IPS-15b (cell line): ENCODE data around the gene ANKS3.

Experiments
- H3K27me3 ChIP-seq: one replicate; pipeline ENCODE4 v1.6.1; 2013; ENCODE audit warnings: low read length; ENCODE audit not compliant: control insufficient read depth, insufficient read depth
- H3K36me3 ChIP-seq: one replicate; pipeline ENCODE4 v1.6.1; 2013; ENCODE audit warnings: low read length; ENCODE audit not compliant: control insufficient read depth, insufficient read depth
- H3K4me1 ChIP-seq: one replicate; pipeline ENCODE4 v1.6.1; 2013; ENCODE audit warnings: mild to moderate bottlenecking, low read length; ENCODE audit not compliant: control insufficient read depth, insufficient read depth
- H3K4me3 ChIP-seq: one replicate; pipeline ENCODE4 v1.5.1; 2013; ENCODE audit warnings: low read depth, low read length
- H3K9ac ChIP-seq: one replicate; pipeline ENCODE4 v1.6.1; 2013; ENCODE audit warnings: low read depth, mild to moderate bottlenecking, low read length
- H3K9me3 ChIP-seq: one replicate; pipeline ENCODE4 v1.6.1; 2013; ENCODE audit warnings: mild to moderate bottlenecking, low read length; ENCODE audit not compliant: control insufficient read depth, insufficient read depth

ANKS3 gene

DNA sequence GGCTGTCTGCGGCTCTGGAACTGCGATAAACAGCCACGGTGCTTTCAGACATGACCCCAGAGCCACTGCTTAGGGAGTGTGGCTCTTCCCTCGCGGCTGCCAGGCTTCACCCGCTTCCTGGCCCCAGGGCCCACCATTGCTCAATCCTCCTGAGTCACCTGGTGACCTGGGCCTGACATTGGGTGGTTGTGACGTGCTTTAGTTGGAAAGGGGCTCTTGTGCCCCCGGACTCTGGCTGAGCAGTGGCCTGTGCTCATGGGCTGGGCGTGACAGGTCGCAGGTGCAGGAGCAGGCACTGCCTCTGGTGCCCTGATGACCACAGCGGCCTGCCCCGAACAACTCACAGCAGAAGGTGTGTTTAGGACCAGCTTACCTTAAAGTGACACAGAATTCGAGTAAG, 49.3 kb downstream of the ANKS3 start:
- Histone ChIP-seq H3K4me1 (no peaks in the 10 kb centered on the region), H3K9ac (no peak overlapping the region), H3K4me3 (no peak overlapping the region), H3K27me3 (no peaks in the 10 kb centered on the region), H3K9me3 (no peaks in the 10 kb centered on the region), H3K36me3 (peaks cover 57% of the 10 kb centered on the region)

DNA sequence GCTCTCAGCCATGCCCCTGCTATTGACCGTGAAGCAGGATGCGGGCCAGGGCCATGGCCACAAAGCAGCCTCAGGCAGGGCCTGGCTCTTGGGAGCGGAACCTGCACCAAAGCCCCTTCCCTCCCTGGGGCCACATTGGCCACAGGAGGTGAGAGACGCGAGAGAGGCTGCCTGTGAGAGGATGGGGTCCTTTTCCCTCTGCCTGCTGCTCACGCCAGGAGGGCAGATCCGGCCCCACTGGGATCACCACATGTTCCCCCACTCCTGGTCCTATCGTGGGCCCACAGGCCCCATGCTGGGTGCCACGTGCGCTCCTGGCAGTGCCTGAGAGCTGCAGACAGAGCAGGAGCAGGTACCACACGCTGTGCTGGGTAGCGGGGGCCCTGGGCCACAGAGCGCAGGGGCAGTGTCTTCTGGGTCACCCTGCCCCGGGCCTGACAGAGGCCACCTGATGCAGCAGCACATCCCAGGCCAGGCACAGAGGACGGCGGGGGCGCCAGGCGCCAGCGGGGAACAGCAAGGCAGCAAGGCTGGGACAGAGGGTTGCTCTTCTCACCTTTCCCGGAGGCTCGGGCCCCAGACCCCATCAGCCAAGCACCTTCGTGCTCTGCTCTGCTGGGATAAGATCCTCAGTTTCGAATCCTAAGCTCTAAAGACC, 49.9 kb downstream of the ANKS3 start:
- peaks cover 59% of the 10 kb centered on the region for H3K36me3 ChIP-seq
- H3K27me3 ChIP-seq: no peaks in the 10 kb centered on the region
- H3K9me3 ChIP-seq: no peaks in the 10 kb centered on the region
- no peaks in the 10 kb centered on the region for H3K4me1 ChIP-seq
- no peak overlapping the region for H3K9ac ChIP-seq
- H3K4me3 ChIP-seq: no peak overlapping the region

DNA sequence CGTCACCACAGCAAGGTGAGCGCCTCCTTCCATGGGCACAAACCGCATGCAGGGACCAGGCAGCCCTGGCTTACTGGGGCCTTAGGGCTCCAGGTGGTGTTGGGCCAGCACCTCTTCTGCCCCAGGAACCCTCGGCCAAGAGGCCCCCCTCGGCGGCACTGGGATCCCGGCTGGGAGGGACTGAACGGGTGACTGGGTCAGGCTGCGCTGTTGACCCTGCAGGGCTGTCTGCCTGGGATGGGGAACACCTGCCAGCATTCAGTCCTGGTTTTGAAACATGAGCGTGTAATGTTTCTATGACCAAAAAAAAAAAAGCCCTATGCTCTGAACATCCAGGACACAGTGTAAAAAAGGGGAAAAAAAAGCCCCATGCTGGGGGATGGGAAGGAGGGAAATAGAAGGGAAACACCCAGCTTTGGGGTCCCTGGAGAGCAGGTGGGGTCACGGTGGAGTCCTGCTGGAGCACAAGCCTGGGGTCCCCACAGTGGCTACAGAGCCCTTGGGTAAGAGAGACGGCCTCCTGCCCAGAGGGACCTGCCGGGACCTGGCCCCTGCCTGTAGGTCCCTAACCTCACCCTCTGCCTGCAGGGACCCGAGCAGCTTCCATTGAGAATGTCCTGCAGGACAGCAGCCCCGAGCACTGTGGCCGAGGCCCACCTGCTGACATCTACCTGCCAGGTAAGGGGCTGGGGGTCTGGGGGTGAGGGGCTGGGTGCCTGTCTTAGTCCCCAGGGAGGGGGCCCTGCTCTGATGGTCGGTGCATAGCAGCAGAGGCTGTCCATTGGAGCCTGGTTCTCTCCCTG, 50.6 kb downstream of the ANKS3 start:
- Histone ChIP-seq H3K4me3 (no peak overlapping the region), H3K36me3 (peaks cover 57% of the 10 kb centered on the region), H3K9me3 (no peaks in the 10 kb centered on the region), H3K4me1 (no peaks in the 10 kb centered on the region), H3K27me3 (no peaks in the 10 kb centered on the region), H3K9ac (no peak overlapping the region)

DNA sequence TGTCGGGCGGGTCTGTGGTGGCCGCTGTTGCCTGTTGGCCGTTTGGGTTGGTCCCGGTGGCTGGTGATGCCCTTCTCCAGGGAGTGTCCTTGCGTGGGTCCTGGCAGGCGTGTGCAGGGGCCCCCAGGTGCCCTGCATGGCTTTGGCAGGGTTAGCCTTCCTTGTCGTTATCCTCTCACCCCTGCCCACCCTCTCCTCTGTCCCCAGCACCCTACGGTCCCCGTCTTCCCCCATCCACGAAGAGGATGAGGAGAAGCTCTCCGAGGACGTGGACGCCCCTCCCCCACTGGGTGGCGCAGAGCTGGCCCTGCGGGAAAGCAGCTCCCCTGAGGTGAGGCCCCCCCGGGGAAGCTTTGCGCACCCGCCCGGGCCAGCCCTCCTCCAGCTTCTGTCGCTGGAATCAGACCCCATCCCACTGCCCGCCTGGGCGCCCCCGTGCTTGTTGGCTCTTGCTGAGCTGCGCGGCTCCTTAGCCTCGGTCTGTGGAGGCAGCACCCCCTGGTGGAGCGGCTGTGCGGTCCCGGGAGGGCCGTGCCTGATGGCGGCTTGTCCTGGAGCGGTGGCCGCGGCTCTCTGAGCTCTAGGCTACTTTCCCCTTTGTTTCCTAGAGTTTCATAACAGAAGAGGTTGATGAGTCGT, 51.3 kb downstream of the ANKS3 start:
- Histone ChIP-seq H3K4me1 (no peaks in the 10 kb centered on the region), H3K9ac (no peak overlapping the region), H3K27me3 (no peaks in the 10 kb centered on the region), H3K9me3 (no peaks in the 10 kb centered on the region), H3K4me3 (no peak overlapping the region), H3K36me3 (peaks cover 55% of the 10 kb centered on the region)

DNA sequence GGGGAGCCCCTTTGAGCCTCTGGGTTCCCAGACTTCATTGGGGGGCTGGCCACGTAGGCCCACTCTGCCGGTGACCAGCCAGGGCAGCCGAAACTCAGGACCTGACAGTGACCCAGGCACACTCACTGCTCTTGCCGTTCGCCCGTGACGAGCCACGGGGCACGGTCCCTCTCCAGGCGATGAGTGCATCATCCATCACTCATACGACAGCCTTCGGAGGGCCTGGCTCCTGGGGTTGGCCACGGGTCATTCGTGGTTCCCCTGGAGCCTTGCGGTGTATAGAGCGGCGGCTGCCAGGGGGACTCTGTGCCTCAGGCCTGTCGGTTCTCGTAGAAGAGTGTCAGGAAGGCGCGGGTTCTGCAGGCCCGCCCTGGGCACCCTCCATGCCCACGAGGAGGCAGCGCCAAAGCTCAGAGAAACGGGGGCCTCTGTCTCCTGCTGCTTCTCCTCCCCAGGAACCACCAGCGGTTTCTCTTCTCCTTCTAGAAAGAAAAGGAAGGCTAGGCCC, 51.9 kb downstream of the ANKS3 start:
- H3K4me1 ChIP-seq: no peaks in the 10 kb centered on the region
- H3K27me3 ChIP-seq: no peaks in the 10 kb centered on the region
- H3K36me3 ChIP-seq: peaks cover 55% of the 10 kb centered on the region
- H3K9me3 ChIP-seq: no peaks in the 10 kb centered on the region
- no peak overlapping the region for H3K9ac ChIP-seq
- no peak overlapping the region for H3K4me3 ChIP-seq

DNA sequence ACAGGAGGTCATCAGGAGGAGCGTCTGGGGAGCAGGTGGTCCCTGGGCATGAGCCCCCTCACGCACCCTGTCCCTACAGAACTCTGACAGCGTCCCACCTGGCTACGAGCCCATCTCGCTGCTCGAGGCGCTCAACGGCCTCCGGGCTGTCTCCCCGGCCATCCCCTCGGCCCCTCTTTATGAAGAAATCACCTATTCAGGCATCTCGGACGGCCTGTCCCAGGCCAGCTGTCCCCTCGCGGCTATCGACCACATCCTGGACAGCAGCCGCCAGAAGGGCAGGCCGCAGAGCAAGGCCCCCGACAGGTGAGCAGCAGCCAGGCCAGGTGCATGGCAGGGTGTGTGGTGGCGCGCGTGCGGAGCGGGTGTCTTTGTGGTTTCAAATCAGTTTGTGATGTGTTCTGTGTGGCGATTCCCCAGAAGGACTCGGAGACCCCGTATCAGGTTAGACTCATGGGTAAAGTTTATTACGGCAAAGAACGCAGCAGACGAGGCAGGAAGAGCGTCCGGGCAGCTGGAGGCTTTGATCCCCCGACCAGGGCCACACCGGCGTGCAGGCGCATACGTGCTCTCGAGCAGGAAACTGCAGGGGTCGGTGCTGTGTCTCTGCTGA, 52.5 kb downstream of the ANKS3 start:
- peaks cover 55% of the 10 kb centered on the region for H3K36me3 ChIP-seq
- no peak overlapping the region for H3K4me3 ChIP-seq
- no peaks in the 10 kb centered on the region for H3K27me3 ChIP-seq
- no peak overlapping the region for H3K9ac ChIP-seq
- no peaks in the 10 kb centered on the region for H3K4me1 ChIP-seq
- H3K9me3 ChIP-seq: no peaks in the 10 kb centered on the region

DNA sequence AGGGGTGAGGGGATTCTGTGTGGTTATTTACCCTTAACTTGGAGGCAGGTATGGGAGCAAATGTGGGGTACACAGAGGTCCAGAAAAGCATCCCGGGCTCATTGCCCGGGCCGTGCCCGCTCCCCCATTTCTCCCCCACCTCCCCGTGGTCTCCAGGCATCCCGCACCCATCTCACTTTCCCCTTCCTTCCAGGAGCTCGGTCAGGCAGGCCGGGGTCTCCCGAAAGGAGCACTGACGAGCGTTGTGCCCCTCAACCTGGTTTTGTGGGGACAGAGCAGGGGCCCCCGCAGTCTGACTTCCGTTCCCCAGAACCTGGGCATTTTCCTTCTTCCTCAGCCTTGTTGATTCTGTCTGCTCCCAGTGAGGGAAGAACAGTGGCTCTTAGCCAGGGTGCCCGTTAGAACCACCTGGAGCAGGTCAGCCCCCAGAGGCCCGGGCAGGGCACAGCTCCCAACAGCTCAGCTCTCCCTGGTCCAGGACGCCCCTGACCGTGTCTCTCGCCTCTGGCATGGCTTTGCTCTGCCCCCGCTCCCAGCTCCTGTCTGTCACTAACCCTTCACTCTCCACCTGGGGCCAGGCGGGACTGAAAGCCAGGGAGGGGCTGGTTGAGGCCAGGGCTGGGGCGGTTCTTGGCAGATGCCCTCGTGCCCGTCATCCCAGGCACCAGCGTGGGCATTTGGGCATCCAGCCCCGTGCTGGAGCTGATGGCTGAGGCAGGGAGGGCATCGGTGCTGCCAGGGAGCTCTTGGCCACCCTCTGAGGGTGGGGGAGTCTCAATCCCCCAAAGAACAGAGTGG, 53.2 kb downstream of the ANKS3 start:
- Histone ChIP-seq H3K9me3 (no peaks in the 10 kb centered on the region), H3K27me3 (no peaks in the 10 kb centered on the region), H3K4me3 (no peak overlapping the region), H3K4me1 (no peaks in the 10 kb centered on the region), H3K36me3 (peaks cover 53% of the 10 kb centered on the region), H3K9ac (no peak overlapping the region)

DNA sequence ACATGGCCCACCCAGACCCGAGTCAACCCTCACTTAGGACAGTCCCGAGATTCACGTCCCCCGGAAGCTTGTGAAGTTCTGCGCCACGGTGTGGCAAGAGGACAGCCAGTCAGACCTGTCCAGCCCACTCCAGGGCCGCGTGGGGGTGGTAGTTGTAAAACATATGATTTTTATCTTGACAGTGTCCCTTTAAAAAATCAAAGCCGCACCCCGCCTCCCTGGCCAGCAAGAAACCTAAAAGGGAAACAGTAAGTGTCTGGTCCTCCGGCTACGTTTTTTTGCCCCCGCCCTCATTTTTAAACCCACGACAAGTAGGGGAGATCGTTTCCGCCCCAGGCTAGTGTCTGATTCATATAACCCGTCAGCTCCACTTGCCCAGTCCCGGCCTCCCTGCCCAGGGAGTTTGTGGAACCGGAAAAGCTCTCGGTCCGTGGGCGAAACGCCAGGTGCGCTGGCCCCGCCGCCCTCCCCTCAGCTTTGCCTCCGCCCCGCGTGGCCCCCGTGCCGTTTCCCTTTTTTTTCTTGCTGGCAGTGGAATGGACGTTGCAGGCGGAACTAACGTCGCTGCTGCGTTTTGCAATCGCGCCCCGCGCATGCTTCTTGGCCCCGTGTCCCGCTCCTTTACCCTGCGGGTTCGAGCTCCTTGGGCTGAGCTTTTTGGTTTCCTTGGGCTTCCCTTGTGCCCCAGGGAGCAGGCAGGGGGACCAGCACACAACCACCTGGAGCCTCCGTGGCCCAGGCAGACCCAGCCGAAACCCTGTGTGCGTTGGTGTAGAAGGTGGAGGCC, 54.0 kb downstream of the ANKS3 start:
- Histone ChIP-seq H3K36me3 (peaks cover 46% of the 10 kb centered on the region), H3K9me3 (no peaks in the 10 kb centered on the region), H3K27me3 (no peaks in the 10 kb centered on the region), H3K4me3 (no peak overlapping the region), H3K9ac (no peak overlapping the region), H3K4me1 (no peaks in the 10 kb centered on the region)

DNA sequence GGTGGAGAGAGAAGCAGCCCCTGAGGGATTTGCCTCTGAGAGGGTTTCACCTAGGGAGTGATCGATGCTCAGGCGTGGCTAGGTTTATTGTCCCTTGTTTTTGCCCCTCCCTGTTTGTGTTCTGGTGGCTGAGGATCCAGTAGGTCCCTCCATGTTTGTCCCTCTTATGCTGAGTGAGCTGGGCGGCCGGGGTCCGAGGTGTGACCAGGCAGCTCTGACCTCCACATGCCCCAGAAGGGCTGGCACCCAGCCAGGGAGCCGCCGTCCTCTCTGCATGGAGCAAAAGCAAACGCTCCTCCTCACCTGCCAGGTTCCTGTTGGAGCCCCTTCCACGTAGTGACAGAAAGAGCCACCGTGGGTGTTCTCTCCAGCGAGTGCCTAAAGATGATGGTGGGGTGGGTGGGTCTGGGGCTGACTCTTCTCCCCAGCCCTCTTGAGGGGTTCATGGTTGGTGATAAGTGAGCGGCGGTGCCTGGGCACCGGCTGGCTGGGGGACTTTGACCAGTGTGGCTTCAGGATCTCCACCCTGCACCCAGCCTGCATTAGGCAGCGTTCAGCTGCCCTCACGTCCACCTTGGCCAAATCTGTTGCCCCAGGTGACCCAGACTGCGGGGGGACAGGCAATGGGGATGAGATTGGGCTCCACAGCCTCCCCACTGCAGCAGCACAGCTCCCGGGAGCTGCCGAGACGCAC, 54.8 kb downstream of the ANKS3 start:
- Histone ChIP-seq H3K27me3 (no peaks in the 10 kb centered on the region), H3K4me1 (no peaks in the 10 kb centered on the region), H3K9ac (no peak overlapping the region), H3K36me3 (peaks cover 41% of the 10 kb centered on the region), H3K4me3 (no peak overlapping the region), H3K9me3 (no peaks in the 10 kb centered on the region)

DNA sequence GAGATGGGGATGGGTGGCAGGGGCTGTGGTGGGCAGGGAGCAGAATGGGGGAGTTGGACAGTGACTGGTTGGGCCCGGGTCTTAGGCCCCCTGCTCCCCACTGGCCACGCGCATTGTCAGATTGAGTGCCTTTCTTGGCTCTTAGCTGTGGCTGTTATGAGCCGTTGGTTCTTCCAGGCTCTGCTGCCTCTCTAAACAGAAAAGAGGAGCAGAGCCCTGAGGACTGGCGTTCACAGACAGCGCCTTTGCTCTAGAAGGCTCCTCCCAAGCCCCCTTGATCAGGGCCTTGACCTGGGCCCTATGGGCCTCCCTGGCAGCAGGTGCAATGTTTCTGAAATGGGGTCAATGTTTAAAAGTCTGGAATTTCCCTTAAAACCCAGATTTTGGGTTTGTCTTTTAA, 55.5 kb downstream of the ANKS3 start:
- no peak overlapping the region for H3K4me3 ChIP-seq
- no peaks in the 10 kb centered on the region for H3K9me3 ChIP-seq
- H3K27me3 ChIP-seq: no peaks in the 10 kb centered on the region
- H3K9ac ChIP-seq: no peak overlapping the region
- H3K36me3 ChIP-seq: peaks cover 36% of the 10 kb centered on the region
- H3K4me1 ChIP-seq: no peaks in the 10 kb centered on the region
